Neural cell (in vitro differentiated cells): ENCODE results near the gene UBTF.

Experiments used
- EP300 ChIP-seq: fragments of 450-650 bp; conservative IDR thresholded peaks from 2 replicates; pipeline ENCODE4 v1.6.1; 2014; ENCODE audit warnings: antibody characterized with exemption, mild to moderate bottlenecking, moderate library complexity; ENCODE audit not compliant: poor library complexity, severe bottlenecking
- POLR2AphosphoS5 ChIP-seq: IDR thresholded peaks from 2 replicates; pipeline ENCODE4 v1.6.1; 2012

DNA sequence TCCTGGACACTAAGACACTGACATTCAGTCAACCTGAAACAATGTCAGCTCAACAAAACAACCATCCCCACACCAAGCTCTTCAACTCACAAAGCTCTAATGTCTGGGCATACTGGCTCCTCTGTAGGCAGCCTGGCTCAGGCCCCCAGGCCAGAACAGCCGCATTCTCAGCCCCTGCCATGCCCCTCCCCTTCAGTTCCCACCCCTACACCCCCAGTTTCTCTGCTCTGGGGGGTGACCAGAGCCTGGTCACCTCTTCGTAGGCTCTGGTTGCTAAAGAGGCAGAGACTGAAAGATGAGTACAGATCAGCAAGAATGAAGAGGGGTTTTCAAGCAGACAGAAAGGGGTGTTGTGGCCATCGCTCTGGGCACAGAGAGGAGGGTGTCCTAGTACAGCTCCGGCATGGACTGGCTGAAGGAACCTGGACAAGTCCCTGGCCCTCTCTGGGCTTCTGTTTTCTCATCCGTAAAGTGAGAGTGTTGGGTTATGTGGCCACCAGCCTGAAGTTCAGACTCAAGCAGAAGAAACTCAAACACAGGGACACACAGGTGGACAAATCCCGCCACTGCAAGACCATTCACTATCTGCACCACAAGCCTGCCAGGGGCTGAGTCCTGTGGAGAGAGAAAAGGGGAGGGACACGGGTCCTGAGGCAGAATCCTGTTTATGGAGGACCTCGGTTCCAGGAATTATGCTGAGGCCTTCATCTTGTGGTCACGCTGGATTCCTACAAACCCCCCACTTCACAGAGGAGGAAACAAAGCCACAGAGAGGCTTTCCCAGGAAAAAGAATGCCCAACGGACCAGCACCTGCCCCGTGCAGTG is 49.4 kb upstream of the UBTF start:
- no peak for TF ChIP-seq POLR2AphosphoS5
- TF ChIP-seq EP300: no peak
